Gastrocnemius medialis (tissue), 4 donors: Measurements from ENCODE around the gene CAMSAP2. TPM values are rescaled to one million over a fixed set of nuclear protein-coding genes. Genes with fewer than 3 reads are reported as not detected.

Experiments
- ATAC-seq, 2 donors: fragments of 150-250 bp; one replicate each; pipeline ENCODE4 v1.9.1; 2016
- DNase-seq, 2 donors: peaks; one replicate each; pipeline ENCODE4 v3.0.0-alpha.2; 2019
- H3K27ac ChIP-seq, 4 donors: fragments of 200-600 bp; sonication (generic); 1 replicate in 1 of 4; 2 replicates in 3 of 4; pipeline ENCODE4 v1.5.1; 2016 to 2018; ENCODE audit warnings: mild to moderate bottlenecking in 2 of 4, moderate library complexity in 1 of 4
- H3K27me3 ChIP-seq, 3 donors: fragments of 200-600 bp; sonication (generic) in 2 of 3; 1 replicate in 1 of 3; 2 replicates in 2 of 3; pipeline versions ENCODE4 v1.5.1 to v1.6.0; 2016 to 2019; ENCODE audit warnings: mild to moderate bottlenecking in 1 of 3, moderate library complexity in 1 of 3
- H3K36me3 ChIP-seq, 2 donors: fragments of 200-600 bp; sonication (generic) in 1 of 2; one replicate each; pipeline ENCODE4 v1.5.1; 2017 to 2018
- H3K4me1 ChIP-seq, 2 donors: fragments of 200-600 bp; sonication (generic) in 1 of 2; one replicate each; pipeline ENCODE4 v1.5.1; 2016 to 2017; ENCODE audit warnings: mild to moderate bottlenecking in 2 of 2
- H3K4me3 ChIP-seq, 4 donors: fragments of 200-600 bp; sonication (generic) in 3 of 4; 1 replicate in 1 of 4; 2 replicates in 3 of 4; pipeline ENCODE4 v1.5.1; 2016 to 2019; ENCODE audit warnings: mild to moderate bottlenecking in 2 of 4
- H3K9me3 ChIP-seq, 3 donors: fragments of 200-600 bp; sonication (generic) in 2 of 3; 1 replicate in 1 of 3; 2 replicates in 2 of 3; pipeline ENCODE4 v1.5.1; 2016 to 2019
- CTCF ChIP-seq, 5 experiments: fragments of 450-650 bp in 3 of 5; fragments of 200-600 bp in 2 of 5; sonication (generic) in 2 of 5; IDR thresholded peaks in 4 of 5; conservative IDR thresholded peaks in 1 of 5; 1 replicate in 4 of 5; 2 replicates in 1 of 5; pipeline ENCODE4 v1.5.1; 2016 to 2019; ENCODE audit warnings: antibody characterized with exemption in 5 of 5, mild to moderate bottlenecking in 3 of 5, moderate library complexity in 3 of 5
- POLR2A ChIP-seq, 2 donors: fragments of 450-650 bp; IDR thresholded peaks; one replicate each; pipeline ENCODE4 v1.6.1; 2017; ENCODE audit warnings: antibody characterized with exemption in 2 of 2, mild to moderate bottlenecking in 2 of 2, moderate library complexity in 2 of 2
- in situ Hi-C, 4 donors: fragments of 200-750 bp; cut with MboI; loops; one replicate each; pipeline versions ENCODE4 v1.15.0 to v1.8.0; 2017; ENCODE audit warnings: low sequenced_read_pairs in 4 of 4
- intact Hi-C: fragments of 100-400 bp; cut with DNase I; formaldehyde crosslinking; loops from one replicate; pipeline ENCODE4 v1.15.1; 2023; ENCODE audit warnings: low total_unique reads
- total RNA-seq, 4 donors: library from RNA; depleted of rRNA; stranded (reverse); fragments of >200 nt; gene quantifications; one replicate each; pipeline versions ENCODE4 v1.1.0 to v1.2.3, GENCODE V29; 2016

The CAMSAP2 gene
- total RNA-seq, 4 donors from 2014 or later, result 39.3 to 63.9 (median 54.2) TPM

GRCh38 chr1:200795156-200795555 is 56.5 kb downstream of the CAMSAP2 start:
- TF ChIP-seq POLR2A (IDR thresholded peaks at IDR 0.05), result no peak
- TF ChIP-seq CTCF (IDR thresholded peaks at IDR 0.05 in 4 of 5, conservative IDR thresholded peaks at IDR 0.05 in 1 of 5), result no peak
- H3K27me3 ChIP-seq, result no peaks in the 10 kb centered on the region
- no peak for ATAC-seq
- no peak overlapping the region for H3K27ac ChIP-seq
- DNase-seq, result no peak
- peaks cover 9 to 22% of the 10 kb centered on the region in 2 donors for H3K4me1 ChIP-seq
- H3K9me3 ChIP-seq, result no peaks in the 10 kb centered on the region
- in situ Hi-C loops (loop anchor here in 1 of 4 donors (10.0 kb wide), 1 partner anchor 170 kb away; the partner anchor contains the start of gene KIF14), intact Hi-C loops (no loop called here)
- no peak overlapping the region for H3K4me3 ChIP-seq
- H3K36me3 ChIP-seq, result no peaks in the 10 kb centered on the region

GRCh38 chr1:200802042-200802441 is 63.3 kb downstream of the CAMSAP2 start:
- no peaks in the 10 kb centered on the region for H3K27me3 ChIP-seq
- ATAC-seq (no peak), DNase-seq (no peak)
- no peak overlapping the region for H3K4me3 ChIP-seq
- intact Hi-C loops (loop anchor here (2.0 to 5.0 kb wide), 3 partner anchors 63 to 1115 kb away; partner anchors contain the start of gene CAMSAP2), in situ Hi-C loops (loop anchor here in 2 of 4 donors (5.0 kb wide), 1 partner anchor 180 kb away; the partner anchor contains the start of gene KIF14 (in 2 of the 2))
- H3K4me1 ChIP-seq, result peaks cover 0 to 4% of the 10 kb centered on the region in 2 donors
- no peaks in the 10 kb centered on the region for H3K9me3 ChIP-seq
- H3K36me3 ChIP-seq, result no peaks in the 10 kb centered on the region
- no peak overlapping the region for H3K27ac ChIP-seq
- no peak for TF ChIP-seq POLR2A (IDR thresholded peaks at IDR 0.05)
- TF ChIP-seq CTCF (IDR thresholded peaks at IDR 0.05 in 4 of 5, conservative IDR thresholded peaks at IDR 0.05 in 1 of 5), result no peak

GRCh38 chr1:200802865-200803512 is 64.3 kb downstream of the CAMSAP2 start:
- H3K9me3 ChIP-seq, result no peaks in the 10 kb centered on the region
- peaks cover 0 to 4% of the 10 kb centered on the region in 2 donors for H3K36me3 ChIP-seq
- H3K4me3 ChIP-seq, result no peak overlapping the region
- in situ Hi-C loops, result loop anchor here in 2 of 4 donors (5.0 kb wide), 1 partner anchor 181 kb away; the partner anchor contains the start of gene KIF14 (in 2 of the 2)
- TF ChIP-seq POLR2A (IDR thresholded peaks at IDR 0.05), result no peak
- peak; percentile 84 to 94 (median 88) for TF ChIP-seq CTCF (IDR thresholded peaks at IDR 0.05 in 4 of 5, conservative IDR thresholded peaks at IDR 0.05 in 1 of 5)
- intact Hi-C loops, result loop anchor here (1.0 to 5.0 kb wide), 4 partner anchors 64 to 1116 kb away; partner anchors contain the start of gene CAMSAP2
- DNase-seq, result peak; percentile 29 to 59
- H3K27me3 ChIP-seq, result no peaks in the 10 kb centered on the region
- peaks cover 0 to 4% of the 10 kb centered on the region in 2 donors for H3K4me1 ChIP-seq
- peak; percentile 72 to 88 for ATAC-seq
- no peak overlapping the region for H3K27ac ChIP-seq

GRCh38 chr1:200805719-200806118 is 67.0 kb downstream of the CAMSAP2 start:
- Histone ChIP-seq H3K9me3 (no peaks in the 10 kb centered on the region), H3K4me3 (no peak overlapping the region), H3K4me1 (peaks cover 0 to 4% of the 10 kb centered on the region in 2 donors), H3K27me3 (no peaks in the 10 kb centered on the region), H3K27ac (no peak overlapping the region), H3K36me3 (peaks cover 0 to 13% of the 10 kb centered on the region in 2 donors)
- no peak for ATAC-seq
- TF ChIP-seq CTCF (IDR thresholded peaks at IDR 0.05 in 4 of 5, conservative IDR thresholded peaks at IDR 0.05 in 1 of 5) (no peak), POLR2A (IDR thresholded peaks at IDR 0.05) (no peak)
- intact Hi-C loops (no loop called here), in situ Hi-C loops (loop anchor here in 1 of 4 donors (5.0 kb wide), 1 partner anchor 183 kb away; the partner anchor contains the start of gene KIF14)
- no peak for DNase-seq
